ENCODE measurements around the gene STK32C.

DNA sequence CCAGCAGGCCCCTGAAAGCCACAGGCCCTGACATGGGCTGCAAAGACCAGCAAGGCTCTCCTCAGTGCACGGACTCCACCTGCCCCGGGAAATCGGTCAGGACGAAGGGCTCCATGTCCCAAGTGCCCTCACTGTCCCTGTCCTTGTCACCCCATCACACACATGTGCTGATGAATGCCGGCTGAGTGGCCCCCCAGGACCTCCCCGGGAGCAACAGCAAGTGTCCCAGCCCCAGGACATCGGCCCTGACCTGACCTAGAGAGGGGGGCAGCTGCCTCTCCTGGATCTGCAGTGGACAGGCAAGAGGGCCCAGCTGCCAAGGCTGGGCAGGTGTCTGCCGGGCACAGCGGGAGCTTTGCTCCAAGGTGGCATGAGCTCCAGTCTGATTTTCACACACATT, 49.8 kb downstream of the STK32C start:
- TF ChIP-seq, protein P1, sequence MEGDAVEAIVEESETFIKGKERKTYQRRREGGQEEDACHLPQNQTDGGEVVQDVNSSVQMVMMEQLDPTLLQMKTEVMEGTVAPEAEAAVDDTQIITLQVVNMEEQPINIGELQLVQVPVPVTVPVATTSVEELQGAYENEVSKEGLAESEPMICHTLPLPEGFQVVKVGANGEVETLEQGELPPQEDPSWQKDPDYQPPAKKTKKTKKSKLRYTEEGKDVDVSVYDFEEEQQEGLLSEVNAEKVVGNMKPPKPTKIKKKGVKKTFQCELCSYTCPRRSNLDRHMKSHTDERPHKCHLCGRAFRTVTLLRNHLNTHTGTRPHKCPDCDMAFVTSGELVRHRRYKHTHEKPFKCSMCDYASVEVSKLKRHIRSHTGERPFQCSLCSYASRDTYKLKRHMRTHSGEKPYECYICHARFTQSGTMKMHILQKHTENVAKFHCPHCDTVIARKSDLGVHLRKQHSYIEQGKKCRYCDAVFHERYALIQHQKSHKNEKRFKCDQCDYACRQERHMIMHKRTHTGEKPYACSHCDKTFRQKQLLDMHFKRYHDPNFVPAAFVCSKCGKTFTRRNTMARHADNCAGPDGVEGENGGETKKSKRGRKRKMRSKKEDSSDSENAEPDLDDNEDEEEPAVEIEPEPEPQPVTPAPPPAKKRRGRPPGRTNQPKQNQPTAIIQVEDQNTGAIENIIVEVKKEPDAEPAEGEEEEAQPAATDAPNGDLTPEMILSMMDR (conservative IDR thresholded peaks at IDR 0.05): no peak
- no peak for TF ChIP-seq EZH2 (IDR thresholded peaks at IDR 0.05; ENCODE audit: low read depth)
